Measurements from ENCODE around the gene ZNRF4. TPM values are rescaled to one million over a fixed set of nuclear protein-coding genes. Genes with fewer than 3 reads are reported as not detected.

Gene ZNRF4
- total RNA-seq, 4 donors from 2014 or later: not detected

- no peaks in the 10 kb centered on the region for H3K9me3 ChIP-seq
- H3K36me3 ChIP-seq: no peaks in the 10 kb centered on the region
- intact Hi-C loops (cut with DNase I): no loop called here
- WGBS, 2 donors: 75 to 96% methylated on average over 2 to 5 of the region's 5 CpGs
- peaks cover 0 to 4% (median 0%) of the 10 kb centered on the region in 3 donors for H3K4me1 ChIP-seq
- no peak for TF ChIP-seq POLR2A (IDR thresholded peaks at IDR 0.05)
- TF ChIP-seq CTCF (IDR thresholded peaks at IDR 0.05): no peak
- H3K27me3 ChIP-seq: peaks cover 0 to 45% (median 0%) of the 10 kb centered on the region in 4 donors
- H3K27ac ChIP-seq: no peak overlapping the region
- no peak for DNase-seq
- H3K4me3 ChIP-seq: no peak overlapping the region
Observed at GRCh38 chr19:5443723-5444122, 11.5 kb upstream of the ZNRF4 start.

GRCh38 chr19:5444431-5444830, 10.8 kb upstream of the ZNRF4 start:
- Histone ChIP-seq H3K4me1 (peaks cover 0 to 4% (median 0%) of the 10 kb centered on the region in 3 donors), H3K27ac (no peak overlapping the region), H3K4me3 (no peak overlapping the region), H3K27me3 (peaks cover 0 to 45% (median 3%) of the 10 kb centered on the region in 4 donors), H3K36me3 (no peaks in the 10 kb centered on the region), H3K9me3 (no peaks in the 10 kb centered on the region)
- no peak for TF ChIP-seq CTCF (IDR thresholded peaks at IDR 0.05)
- no peak for TF ChIP-seq POLR2A (IDR thresholded peaks at IDR 0.05)
- no peak for DNase-seq
- intact Hi-C loops (cut with DNase I): no loop called here
- WGBS, 2 donors: 91 to 95% methylated on average over 4 to 5 of the region's 5 CpGs

- DNase-seq: no peak
- no peak overlapping the region for H3K27ac ChIP-seq
- WGBS, 2 donors: 0 to 31% methylated on average over 1 of the region's 2 CpGs
- H3K36me3 ChIP-seq: no peaks in the 10 kb centered on the region
- H3K4me3 ChIP-seq: no peak overlapping the region
- H3K9me3 ChIP-seq: no peaks in the 10 kb centered on the region
- intact Hi-C loops (cut with DNase I): no loop called here
- H3K27me3 ChIP-seq: peaks cover 0 to 49% (median 3%) of the 10 kb centered on the region in 4 donors
- no peak for TF ChIP-seq CTCF (IDR thresholded peaks at IDR 0.05)
- TF ChIP-seq POLR2A (IDR thresholded peaks at IDR 0.05): no peak
- peaks cover 0 to 4% (median 0%) of the 10 kb centered on the region in 3 donors for H3K4me1 ChIP-seq
Observed at GRCh38 chr19:5445071-5445470, 10.1 kb upstream of the ZNRF4 start.

GRCh38 chr19:5445561-5446055, 9.6 kb upstream of the ZNRF4 start:
- intact Hi-C loops (cut with DNase I): no loop called here
- Histone ChIP-seq H3K36me3 (no peaks in the 10 kb centered on the region), H3K4me3 (no peak overlapping the region), H3K9me3 (no peaks in the 10 kb centered on the region), H3K27me3 (peaks cover 0 to 55% (median 3%) of the 10 kb centered on the region in 4 donors), H3K4me1 (peaks cover 0 to 4% (median 0%) of the 10 kb centered on the region in 3 donors), H3K27ac (no peak overlapping the region)
- no peak for DNase-seq
- TF ChIP-seq POLR2A (IDR thresholded peaks at IDR 0.05): no peak
- TF ChIP-seq CTCF (IDR thresholded peaks at IDR 0.05): no peak
- 25% methylated on average over 5 of the region's 5 CpGs for WGBS, 2 donors

GRCh38 chr19:5447700-5448311, 7.4 kb upstream of the ZNRF4 start:
- WGBS, 2 donors: 21 to 30% methylated on average over 9 to 10 of the region's 15 CpGs
- intact Hi-C loops (cut with DNase I): no loop called here
- H3K9me3 ChIP-seq: peaks cover 0 to under 1% (median 0%) of the 10 kb centered on the region in 3 donors

More at GRCh38 chr19:5447700-5448311, 7.4 kb upstream of the ZNRF4 start:
- no peak for DNase-seq
- Histone ChIP-seq H3K27me3 (peaks cover 0 to 64% (median 3%) of the 10 kb centered on the region in 4 donors), H3K27ac (no peak overlapping the region), H3K36me3 (no peaks in the 10 kb centered on the region), H3K4me1 (peaks cover 0 to 4% (median 0%) of the 10 kb centered on the region in 3 donors), H3K4me3 (no peak overlapping the region)
- TF ChIP-seq POLR2A (IDR thresholded peaks at IDR 0.05) (no peak), CTCF (IDR thresholded peaks at IDR 0.05) (no peak)
